GM19463 (cell line): ENCODE measurements around the gene EZR.
A peak's percentile ranks its signal among the peaks of the same experiment; 100 is the strongest.

ENCODE experiments used
- ATAC-seq: cut with Tn5 transposase; IDR thresholded peaks from one replicate; pipeline ENCODE4 v1.9.1; 2021; ENCODE audit warnings: mild to moderate bottlenecking, moderate library complexity; ENCODE audit not compliant: unreplicated experiment

EZR gene

GRCh38 chr6:158819213-158819976 lies at the start of gene EZR:
TSS of gene EZR (minus strand) at chr6:158819368. CDS start at chr6:158818093, 1,275 bp downstream.
- ATAC-seq = peak; percentile 47

DNA sequence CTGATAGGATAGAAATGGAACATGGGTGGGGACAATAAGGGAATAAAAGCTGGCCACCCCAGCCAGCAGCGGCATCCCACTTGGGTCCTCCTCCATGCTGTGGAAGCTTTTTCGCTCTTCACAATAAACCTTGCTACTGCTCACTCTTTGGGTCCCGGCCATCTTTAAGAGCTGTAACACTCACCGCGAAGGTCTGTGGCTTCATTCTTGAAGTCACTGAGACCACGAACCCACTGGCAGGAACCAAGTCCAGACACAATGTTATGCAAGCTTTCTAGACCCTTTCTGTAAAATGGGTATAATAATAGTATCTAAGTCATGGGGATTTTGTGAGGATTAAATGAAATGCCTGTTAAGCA lies 48.9 kb upstream of the EZR start:
- ATAC-seq = no peak

GRCh38 chr6:158867381-158868121 lies 48.4 kb upstream of the EZR start:
- no peak for ATAC-seq

DNA sequence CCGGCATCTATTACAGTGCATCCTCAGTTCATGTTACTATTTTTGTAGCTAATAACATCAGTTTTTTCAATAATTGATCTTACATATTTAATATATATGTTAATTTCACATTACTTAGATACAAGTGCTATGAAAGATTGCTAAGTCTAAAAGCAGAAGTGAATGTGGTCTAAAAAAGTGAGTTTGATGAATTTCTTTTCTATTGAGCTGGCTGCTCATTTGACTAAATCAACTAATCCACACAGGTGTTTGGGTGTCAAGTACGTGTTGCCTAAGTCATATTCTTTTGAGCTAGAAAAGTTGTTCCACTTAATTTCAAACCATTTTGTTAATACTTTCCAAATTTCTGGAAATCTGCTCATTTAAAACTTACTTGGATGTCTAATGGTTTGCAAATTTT lies 46.6 kb upstream of the EZR start:
- ATAC-seq = no peak

GRCh38 chr6:158863646-158864045 lies 44.5 kb upstream of the EZR start:
- ATAC-seq = no peak

- no peak for ATAC-seq
Observed at GRCh38 chr6:158861686-158862381, 42.7 kb upstream of the EZR start.

DNA sequence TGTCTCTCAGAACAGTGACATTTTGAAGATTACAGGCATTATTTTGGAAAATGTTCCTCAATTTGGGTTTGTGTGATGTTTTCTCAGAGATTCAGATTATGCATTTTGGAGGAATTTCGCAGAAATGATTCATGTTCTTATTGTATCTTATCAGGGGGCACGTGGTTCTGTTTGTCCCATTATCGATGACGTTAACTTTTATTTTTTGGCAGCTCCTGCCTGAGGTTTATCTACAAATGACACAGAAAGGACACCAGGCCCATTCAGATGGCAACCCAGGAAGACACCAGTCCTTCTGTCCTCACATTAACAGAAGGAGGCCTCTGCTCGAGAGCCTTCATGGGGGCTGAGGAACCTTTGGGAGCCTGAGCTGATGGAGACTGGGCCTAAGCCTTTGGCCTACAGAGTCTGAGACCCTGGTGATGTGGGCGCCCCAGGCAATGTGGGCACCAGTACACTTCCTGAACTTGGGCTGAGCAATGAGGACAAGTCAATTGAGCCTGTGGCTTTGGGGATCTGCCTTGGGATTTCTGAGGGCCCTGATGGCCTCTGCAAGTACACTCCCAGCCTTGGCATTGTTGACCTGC lies 41.2 kb upstream of the EZR start:
- ATAC-seq = no peak

DNA sequence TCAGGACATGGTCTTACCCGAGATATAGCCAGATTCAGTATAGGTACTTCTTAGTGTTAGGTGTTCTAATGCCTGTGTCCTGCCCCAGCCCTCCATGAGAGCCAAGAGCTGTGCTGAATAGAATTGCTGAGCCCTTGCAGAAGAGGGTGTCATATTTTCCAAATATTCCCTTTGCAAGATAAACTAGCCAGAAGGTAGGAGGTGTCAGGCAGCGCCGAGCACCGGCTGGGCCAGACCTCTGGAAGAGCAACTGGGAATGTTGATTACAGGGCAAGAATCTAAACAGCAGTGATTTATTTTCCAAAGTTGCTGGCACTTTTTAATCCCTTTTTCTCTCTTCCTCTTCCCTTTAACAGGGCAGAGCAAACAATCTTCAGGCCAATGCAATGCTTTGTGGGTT lies 37.1 kb upstream of the EZR start:
- no peak for ATAC-seq

DNA sequence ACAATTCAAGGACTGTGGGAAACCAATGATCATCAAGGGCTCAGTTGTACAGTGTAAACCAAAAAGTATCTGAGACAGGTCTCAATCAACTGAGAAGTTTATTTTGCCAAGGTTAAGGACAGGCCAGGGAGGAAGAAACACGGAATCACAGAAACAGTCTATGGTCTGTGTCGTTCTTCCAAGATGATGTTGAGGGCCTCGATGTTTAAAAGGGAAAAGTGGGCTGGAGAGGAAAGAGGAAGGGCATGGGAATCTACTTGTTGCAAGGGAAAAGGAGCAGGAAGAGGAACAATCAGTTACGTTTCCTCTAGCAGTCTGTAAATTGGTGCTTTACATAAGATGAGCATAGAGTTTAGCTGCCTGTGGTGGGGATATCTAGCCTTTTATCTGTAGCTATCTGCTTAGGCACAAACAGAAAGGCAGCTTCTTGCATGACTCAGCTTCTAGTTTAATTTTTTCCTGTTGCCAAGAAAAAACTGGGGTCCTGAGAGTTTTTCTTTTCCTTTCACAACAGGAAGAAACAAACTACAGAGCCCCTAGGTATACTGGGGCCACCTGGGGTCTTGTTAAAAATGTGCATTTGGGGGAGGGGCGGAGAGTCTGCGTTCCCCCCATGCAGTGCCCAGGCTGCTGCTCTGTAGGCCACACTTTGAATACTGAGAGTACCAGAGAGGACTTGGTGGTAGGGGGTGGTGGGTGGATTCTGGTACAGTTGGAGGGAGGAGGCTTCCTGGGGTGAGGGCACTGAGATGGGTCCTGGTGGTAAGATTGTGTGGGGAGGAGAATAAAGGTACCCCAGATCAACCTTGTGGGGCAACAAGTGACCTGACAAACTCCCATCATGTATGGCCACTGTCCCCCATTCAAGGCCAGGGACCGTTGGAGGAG lies 35.3 kb upstream of the EZR start:
- ATAC-seq = no peak

DNA sequence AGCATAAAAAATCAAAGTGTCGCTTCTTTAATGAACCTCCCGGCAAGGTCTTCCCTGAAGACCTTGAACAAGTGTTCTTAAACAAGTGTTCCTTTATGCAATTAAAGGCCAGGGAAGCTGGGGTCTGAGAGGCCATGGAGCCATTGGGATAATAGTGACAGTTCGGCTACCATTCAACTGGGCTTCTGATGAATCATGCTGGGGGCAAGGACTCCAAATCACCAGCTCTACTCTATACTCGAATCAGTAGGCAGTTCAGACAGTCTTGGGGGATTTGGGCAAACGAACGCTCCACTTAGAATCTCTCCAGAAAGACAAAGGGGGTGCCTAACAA lies 34.7 kb upstream of the EZR start:
- ATAC-seq = no peak

DNA sequence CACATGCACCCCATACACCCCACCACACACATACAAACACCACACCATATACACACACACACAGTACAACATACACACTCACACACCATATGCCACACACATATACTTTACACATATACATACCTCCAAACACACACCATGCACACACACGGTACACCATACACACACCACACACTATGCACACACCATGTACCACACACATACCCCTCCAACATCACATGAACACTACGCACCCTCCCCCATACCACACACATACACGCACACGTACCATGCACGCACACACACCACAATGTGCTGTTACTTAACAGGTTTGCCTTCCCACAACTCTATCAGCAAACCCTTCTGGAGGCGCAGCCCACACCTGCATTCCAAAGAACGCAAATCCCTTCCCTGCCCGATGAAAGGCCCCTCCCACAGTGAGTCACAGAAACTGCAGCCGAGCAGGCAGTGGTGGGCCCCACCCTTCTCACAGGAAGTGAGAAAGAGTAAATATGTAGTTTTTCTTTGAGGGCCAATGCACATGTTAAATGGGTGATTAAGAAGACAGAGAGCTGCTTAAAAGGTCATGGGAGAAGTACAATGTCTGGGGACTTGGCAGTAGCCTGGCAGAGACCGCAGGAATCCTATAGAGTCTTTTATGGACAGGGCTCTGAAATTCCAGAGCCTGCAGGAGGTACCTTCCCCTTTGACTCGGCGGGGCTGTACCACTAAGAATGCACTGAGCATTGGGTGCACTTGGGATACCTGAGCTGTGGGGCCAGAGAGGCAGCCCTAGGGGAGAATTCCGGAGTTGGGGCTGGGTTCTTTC lies 34.1 kb upstream of the EZR start:
- peak; percentile 94 for ATAC-seq

- no peak for ATAC-seq
Observed at GRCh38 chr6:158852312-158853071, 33.3 kb upstream of the EZR start.

DNA sequence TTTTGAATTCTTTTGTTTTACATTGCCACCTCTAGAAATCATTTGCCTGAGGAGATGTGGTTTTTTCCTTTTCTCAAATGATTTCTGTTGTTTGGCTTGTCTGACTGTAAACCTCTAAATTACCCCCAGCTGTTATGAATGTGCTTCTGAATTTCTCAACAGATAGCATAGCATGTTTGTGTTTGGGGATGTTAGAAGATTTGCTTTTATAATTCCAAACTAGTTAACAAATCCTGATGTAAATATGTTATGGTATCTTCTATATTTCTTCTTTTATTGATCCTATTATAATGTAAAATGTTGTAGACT lies 31.6 kb upstream of the EZR start:
- no peak for ATAC-seq

DNA sequence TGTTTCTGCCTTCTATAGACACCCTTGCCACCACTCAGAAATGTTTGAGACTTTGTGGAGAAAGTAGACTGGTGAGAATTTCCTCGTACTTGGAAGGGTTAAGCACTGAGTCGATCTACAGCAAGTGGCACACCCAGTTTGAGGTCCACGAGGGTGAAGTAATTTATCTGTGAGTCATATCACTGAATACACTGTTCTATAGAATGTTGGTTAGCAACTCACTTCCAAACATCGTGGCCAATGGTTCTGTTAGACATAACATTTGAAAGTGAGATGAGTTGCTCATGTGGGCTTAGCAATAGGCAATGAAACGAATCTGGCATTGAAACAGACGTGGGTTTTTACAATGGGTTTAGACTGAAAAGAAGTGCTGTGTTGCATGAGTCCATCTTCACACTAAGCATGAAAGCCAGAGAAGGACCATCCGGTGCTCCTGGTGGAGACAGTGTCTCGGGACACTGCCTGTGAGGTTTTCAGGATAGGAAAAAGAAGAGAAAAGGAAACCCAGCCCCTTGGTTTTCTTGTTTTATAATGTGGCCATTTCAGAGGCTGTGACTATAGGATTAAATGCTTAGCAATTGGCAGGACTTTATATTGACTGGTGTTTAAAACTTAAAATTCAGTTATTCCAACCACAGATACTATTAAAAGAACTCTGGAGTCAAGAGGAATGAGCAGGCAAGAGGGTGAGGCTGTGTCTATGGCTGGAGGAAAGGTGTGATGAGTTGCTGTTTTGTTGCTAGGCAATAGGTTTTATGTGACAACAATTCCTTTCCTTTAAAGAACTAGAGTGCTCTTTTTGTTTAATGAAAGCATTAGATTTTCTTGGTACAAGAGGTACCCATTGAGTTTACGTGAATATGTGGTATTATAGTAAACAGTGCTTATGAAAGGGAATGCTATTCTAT lies 31.0 kb upstream of the EZR start:
- no peak for ATAC-seq

GRCh38 chr6:158848490-158848895 lies 29.3 kb upstream of the EZR start:
- ATAC-seq = no peak

DNA sequence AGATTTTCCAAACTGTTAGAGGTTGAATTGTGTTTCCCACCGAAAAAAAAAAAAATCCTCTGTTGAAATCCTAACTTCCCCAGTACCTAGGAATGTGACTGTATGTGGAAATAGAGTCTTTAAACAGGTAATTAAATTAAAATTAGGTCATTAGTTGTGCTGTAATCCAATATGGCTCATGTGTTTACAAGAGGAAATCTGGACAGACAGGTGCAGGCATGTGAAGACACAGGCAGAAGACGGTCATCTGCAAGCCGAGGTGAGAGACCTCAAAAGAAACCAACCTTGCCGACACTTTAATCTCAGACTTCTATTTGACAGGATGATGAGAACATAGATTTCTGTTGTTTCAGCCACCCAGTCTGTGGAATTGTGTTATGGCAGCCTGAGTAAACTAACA lies 28.6 kb upstream of the EZR start:
- no peak for ATAC-seq

DNA sequence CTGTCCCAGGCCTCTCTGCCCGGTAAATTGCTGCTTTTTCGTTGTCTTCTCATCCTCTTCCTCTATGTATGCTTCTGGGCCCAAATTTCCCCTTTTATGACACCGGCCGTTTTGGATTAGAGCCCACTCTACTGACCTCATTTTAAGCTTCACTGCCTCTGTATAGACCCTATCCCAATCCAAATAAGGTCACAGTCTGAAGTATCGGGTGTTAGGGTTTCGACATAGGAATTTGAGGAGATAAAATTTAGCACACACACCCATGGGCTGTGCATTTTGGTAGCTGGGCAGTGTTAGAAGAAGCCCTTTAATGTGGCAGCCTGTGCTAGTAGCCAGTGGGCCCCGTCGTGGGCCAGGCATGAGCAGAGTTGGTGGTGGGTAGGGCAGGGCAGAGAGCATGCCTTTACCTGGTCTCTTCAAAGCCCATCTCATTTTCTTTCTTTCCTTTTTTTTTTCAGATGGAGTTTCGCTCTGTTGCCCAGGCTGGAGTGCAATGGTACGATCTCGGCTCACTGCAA lies 27.9 kb upstream of the EZR start:
- no peak for ATAC-seq
